LNCAP (cell line): ENCODE results near the gene ZSCAN12.

ENCODE experiments used
- TF ChIP-seq, protein P1 (sequence below): fragments of 450-650 bp; IDR thresholded peaks from 2 replicates; pipeline ENCODE4 v1.5.1; 2017; ENCODE audit warnings: mild to moderate bottlenecking

Gene ZSCAN12

DNA sequence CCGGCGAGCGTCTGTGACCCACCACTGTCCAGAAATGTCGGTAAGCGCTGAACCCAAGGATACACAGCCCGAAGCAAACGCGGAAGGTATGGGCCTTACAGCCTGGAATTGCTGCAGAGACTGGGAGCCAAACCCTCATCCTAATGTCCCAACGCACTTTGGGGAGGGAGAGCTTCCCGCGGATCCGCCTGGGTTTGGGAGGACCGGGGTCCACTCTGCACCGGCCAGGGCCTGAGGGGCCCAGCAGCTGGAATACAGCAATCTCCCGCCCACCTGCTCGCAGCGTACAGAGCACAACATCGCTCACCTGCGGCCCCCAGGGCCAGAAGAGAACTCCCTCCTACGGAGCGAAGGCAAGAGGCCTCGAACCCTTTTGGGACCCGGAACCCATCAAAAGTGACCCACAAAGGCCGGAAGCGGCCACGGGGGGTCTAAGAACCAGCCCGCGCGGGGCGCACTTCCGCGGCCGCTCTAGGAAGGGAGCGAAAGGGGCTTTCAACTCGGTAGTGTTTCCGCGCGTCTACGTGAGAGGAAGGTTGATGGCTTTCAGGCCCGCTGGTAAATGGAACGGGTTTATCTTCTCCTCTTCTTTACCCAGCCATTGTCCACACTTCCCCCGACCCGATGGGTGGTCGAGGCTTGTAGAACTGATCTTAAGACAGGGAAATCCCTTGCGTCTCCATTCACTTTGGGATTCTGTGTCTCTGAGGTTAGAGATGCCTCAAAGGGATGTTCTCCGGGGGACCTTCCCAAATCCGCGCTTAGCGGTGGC lies at the start of gene ZSCAN12:
Gene ZSCAN12, minus strand, starts transcription at position 398 of the 772 bp plus-strand sequence. CDS start 1,342 bp downstream, outside the sequence.
- TF ChIP-seq, protein P1, sequence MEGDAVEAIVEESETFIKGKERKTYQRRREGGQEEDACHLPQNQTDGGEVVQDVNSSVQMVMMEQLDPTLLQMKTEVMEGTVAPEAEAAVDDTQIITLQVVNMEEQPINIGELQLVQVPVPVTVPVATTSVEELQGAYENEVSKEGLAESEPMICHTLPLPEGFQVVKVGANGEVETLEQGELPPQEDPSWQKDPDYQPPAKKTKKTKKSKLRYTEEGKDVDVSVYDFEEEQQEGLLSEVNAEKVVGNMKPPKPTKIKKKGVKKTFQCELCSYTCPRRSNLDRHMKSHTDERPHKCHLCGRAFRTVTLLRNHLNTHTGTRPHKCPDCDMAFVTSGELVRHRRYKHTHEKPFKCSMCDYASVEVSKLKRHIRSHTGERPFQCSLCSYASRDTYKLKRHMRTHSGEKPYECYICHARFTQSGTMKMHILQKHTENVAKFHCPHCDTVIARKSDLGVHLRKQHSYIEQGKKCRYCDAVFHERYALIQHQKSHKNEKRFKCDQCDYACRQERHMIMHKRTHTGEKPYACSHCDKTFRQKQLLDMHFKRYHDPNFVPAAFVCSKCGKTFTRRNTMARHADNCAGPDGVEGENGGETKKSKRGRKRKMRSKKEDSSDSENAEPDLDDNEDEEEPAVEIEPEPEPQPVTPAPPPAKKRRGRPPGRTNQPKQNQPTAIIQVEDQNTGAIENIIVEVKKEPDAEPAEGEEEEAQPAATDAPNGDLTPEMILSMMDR: no peak

DNA sequence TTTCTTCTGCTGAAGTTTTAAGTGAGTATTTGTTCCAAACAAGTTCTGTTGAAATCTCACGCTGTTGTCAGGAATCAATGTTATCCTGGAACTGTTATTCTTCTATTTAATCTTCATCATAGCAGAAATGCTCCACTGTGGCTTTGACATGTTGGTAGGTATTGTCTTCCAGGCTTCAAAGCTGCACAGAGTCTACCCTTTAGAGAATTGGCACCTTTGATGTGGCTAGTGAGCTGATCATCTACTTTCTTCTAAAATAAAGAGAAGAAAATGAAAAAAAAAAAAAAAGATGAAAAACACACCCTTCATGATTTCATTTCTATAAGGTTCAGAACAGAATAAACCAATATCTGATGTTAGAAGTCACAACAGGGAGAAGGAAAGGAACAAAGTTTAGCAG lies 49.5 kb upstream of the ZSCAN12 start:
- TF ChIP-seq, protein P1: no peak

DNA sequence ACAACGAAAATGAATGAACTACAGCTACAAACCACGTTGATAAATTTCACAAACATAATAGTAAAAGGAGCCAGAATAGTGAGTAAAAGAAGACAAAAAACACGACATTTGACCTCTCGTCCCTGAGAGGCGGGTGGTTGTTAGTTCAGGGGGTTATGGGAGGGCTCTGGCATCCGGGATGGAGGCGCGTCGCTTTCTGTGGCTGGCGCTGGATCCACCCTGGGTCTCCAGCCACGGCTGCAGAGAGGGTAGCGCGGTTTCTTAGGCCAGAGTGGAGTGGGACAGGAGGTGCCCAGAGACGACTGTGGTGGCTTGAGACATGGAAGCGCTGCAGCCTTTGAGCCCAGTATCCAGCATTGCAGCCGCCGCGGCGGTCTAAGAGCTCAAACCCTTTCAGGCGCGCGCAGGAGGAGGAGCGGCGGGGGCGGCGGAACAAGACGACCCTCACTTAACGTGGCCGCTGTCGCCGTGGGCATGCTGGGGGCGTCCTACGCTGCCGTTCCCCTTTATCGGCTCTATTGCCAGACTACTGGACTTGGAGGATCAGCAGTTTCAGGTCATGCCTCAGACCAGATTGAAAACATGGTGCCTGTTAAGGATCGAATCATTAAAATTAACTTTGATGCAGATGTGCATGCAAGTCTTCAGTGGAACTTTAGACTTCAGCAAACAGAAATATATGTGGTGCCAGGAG lies 47.4 kb upstream of the ZSCAN12 start:
- TF ChIP-seq, protein P1: no peak

DNA sequence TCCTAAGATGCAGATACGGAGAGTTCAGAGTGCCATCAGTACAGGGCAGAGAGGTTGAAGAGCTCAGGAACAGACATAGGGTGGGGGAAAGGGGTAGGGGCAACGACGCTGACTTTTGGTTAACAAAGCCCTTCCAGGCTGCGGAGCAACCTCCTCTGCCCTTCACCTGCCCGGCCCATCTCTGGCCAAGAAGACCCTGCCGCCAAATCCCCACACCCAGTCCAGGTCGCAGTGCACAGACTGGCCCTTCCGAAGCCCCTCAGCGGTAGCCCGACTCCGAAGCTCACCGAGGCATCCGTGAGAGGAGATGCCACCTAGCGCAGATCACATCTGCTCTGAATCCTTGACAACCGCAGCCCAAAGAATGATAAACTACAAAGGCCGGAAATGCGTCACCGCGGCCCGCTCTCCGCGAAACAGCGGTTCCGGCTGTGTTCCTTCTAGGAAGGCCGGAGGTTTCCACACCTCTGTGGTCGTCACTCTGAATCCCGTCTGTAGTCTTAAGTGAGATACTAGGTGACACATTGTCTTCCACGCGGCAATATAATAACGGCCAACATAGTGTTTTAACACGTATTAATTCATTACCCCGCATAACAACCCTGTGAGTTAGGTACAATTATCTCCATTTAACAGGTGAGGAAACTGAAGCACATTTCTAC lies 43.7 kb upstream of the ZSCAN12 start, which contains the start of gene ZSCAN23:
Gene ZSCAN23, minus strand, starts transcription at position 380 of the 662 bp plus-strand sequence. CDS start 7,225 bp downstream, outside the sequence.
- TF ChIP-seq, protein P1: no peak

DNA sequence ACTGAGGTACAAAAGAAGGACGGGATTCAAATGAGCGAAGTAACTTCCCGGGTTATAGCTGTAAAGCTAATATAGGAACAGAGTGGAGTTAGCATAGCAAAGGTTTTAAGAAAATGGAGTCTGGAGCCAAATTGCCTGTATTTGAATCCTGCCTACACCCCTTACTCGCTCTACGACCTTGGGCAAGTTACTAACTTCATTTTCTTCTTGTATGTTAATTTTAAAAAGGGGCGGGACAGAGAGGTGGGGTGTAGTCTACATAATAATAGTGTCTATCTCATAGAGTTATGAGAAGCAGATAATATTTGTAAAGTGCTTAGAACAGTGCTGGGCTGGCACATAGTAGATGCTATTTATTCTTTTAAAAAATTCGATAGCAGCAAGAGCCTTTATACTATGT lies 43.0 kb upstream of the ZSCAN12 start:
- TF ChIP-seq, protein P1: no peak

DNA sequence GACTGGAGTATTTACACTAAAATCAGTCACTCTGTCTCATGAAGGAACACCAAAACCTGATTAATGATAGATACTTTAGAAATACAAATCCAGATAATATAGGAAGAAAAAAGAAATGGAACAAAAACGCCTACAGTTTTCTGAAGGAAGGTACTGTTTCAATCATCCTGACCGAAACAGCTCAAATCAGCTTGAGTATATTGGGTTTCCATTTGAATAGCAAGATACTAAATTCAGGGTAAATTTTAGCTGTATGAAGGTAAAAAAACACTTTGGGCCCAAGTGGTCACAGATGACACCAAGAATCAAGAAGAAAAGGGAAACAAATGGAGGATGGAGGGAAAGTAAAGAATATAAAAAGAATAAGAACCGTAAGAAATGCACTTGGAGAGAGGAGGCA lies 36.9 kb upstream of the ZSCAN12 start:
- TF ChIP-seq, protein P1: no peak

DNA sequence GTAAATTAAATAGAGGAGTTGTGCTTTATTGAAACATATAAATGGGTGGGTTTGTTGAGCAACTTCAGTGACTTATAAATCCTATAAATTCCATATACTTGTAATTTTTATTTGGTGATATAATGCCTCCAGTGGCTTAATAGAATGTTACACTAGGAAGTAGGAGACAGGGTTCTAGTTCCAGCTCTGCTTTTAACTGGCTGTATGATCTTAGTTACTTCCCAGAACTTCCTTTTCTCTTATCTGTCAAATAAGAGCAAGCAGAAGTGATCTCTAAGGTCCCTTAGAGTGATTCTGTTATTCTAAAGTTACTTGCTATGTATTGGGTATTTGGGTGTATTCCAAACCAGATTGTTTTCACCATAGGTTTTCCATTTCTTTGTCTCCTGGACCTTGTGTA lies 33.6 kb upstream of the ZSCAN12 start:
- TF ChIP-seq, protein P1: no peak
